GM12892 (cell line): ENCODE results near the gene ETV4.

Experiments used
- POLR2A ChIP-seq: IDR thresholded peaks from 2 replicates; pipeline ENCODE4 v1.6.1; 2011; ENCODE audit warnings: low read depth, low read length, control low read depth
- POLR2AphosphoS5 ChIP-seq: IDR thresholded peaks from 2 replicates; pipeline ENCODE4 v1.6.1; 2011; ENCODE audit warnings: low read depth, low read length, control low read depth

DNA sequence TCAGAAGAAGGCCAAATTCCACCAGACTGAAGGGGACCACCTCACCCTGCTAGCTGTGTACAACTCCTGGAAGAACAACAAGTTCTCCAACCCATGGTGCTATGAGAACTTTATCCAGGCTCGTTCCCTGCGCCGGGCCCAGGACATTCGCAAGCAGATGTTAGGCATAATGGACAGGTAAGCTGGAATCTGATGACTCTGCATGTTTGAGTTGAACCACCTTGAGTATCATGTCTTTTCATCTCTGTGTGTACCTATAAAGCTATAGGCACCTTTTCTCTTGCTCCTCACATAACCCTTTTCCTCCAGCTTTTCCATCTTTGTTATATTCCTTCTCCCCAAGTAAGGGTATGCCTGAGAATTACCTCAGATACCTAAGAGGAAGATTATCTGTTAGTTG is 24.8 kb downstream of the ETV4 start:
- TF ChIP-seq POLR2A (no peak), POLR2AphosphoS5 (no peak)
